ENCODE data around the gene NEMP2.
A peak's percentile ranks its signal among the peaks of the same experiment; 100 is the strongest.
"Not testable (repeated sequence)": the region's sequence is repeated elsewhere in the genome, so short reads cannot be mapped to it uniquely, and the experiment has no call there.

NEMP2 gene

GRCh38 chr2:190486037-190486623 is 48.4 kb downstream of the NEMP2 start:
- no peak for DNase-seq

GRCh38 chr2:190482451-190482850 is 52.1 kb downstream of the NEMP2 start:
- DNase-seq: no peak

- DNase-seq: no peak
Measured at GRCh38 chr2:190481339-190481738, 53.2 kb downstream of the NEMP2 start.

GRCh38 chr2:190478572-190479195 is 55.8 kb downstream of the NEMP2 start:
- no peak for DNase-seq

GRCh38 chr2:190477661-190478454 is 56.7 kb downstream of the NEMP2 start:
- peak; percentile 99 for DNase-seq

GRCh38 chr2:190470256-190470826 is 64.2 kb downstream of the NEMP2 start:
- no peak for DNase-seq

GRCh38 chr2:190469771-190470170 is 64.8 kb downstream of the NEMP2 start:
- peak; percentile 98 for DNase-seq

- DNase-seq: peak; percentile 98
Measured at GRCh38 chr2:190468814-190469569, 65.5 kb downstream of the NEMP2 start.

GRCh38 chr2:190468354-190468753 is 66.2 kb downstream of the NEMP2 start:
- DNase-seq: not testable (repeated sequence)

GRCh38 chr2:190467575-190468083 is 66.9 kb downstream of the NEMP2 start:
- DNase-seq: peak; percentile 46

DNA sequence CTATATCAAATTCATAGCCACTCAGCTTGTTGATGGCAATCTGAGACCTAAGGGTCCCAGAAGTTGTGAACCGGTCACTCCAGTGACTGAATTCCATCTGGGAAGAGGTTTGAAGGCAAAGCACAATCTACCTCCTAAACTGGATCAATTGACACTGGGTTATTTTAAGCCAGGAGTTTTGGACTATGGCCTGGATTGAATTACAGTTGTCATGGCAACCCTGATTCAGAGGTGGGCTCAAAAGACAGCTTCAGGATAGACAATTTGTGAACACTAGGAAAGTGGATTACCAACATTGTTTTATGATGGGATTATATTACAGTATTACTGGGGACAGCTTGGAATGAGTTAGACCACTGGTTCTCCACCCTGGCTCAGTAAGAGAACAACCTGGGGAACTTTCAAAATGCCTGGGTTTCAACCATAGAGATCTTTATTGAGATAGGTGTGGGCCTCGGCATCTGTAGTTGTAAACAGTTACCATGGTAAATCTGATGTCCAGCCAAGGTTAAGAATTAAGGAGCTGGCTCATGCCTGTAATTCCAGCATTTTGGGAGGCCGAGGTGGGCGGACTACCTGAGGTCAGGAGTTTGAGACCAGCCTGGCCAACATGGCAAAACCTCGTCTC is 67.6 kb downstream of the NEMP2 start:
- peak; percentile 61 for DNase-seq

- DNase-seq: no peak
Measured at GRCh38 chr2:190465060-190465459, 69.5 kb downstream of the NEMP2 start.

DNA sequence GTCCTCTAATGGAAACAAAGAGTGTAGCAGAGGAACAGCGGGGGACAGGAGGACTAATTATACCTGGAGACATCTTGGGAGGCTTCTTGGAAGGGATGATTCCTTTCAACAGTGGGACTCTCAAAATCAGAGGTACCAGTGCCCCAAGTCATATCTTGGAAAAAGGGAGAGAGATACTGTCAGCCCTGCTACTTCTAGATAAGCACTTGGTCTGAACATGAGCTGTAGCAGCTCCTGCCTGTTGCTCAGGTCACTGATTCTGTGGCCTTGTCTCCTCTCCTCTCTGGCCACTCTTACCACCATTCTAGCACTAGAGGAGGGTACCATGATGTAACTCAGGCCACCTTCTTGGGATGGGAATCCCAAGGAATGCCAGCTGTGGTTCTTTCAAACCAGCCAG is 71.9 kb downstream of the NEMP2 start:
- DNase-seq: no peak

GRCh38 chr2:190462181-190462580 is 72.3 kb downstream of the NEMP2 start:
- no peak for DNase-seq

- DNase-seq: no peak
Measured at GRCh38 chr2:190460487-190460886, 74.0 kb downstream of the NEMP2 start.

DNA sequence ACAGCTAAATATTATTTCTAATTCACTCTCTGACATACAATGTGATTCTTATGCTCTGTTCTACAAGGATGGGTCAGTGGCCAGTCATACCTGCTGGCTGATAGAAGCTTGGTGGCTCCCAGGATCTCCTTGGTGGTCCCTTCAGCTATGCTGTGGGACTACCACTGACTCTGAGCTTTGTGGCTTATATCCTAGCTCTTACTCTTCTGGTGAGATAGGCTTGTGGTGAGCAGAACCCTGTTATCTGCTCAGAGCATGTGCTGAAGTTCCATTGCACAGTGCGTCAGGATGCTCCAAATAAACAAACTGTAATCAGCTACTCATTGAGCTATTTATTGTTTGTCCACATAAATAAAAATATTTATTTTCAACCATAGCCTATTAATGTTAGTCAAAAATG is 74.6 kb downstream of the NEMP2 start:
- DNase-seq: no peak

DNA sequence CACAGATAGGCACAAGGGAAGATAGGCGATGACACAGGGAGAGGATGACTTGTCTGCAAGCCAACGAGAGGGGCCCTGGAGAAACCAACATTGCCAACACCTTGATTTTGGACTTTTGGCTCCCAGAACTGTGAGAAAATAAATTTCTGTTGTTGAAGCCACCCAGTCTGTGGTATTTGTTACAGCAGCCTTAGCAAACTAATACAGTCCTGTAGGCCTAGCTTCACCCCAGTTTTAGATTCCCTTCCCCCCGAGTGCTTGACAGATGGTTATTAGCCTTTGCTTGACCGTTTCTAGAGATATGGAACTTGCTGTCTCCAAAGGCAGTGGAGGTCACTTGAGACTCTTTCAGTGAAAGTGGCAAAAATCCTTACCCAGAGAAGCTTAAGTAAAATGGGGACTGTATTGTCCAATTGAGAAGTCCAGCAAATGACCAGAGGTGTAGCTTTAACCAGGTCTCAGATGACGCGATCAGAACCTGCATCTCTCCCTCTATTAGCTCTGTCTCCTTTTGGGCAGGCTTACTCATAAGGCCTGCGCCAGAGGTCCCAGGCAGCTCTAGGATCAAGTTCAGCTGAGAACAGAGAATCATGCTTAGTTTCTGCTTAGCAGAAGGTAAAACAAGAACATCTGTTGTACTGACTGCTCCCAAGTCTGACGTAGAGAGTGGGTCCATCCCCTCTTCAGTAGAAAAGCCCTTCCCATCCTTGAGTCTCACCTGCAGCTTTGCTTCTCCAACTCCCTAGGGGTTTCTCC is 76.0 kb downstream of the NEMP2 start:
- no peak for DNase-seq

DNA sequence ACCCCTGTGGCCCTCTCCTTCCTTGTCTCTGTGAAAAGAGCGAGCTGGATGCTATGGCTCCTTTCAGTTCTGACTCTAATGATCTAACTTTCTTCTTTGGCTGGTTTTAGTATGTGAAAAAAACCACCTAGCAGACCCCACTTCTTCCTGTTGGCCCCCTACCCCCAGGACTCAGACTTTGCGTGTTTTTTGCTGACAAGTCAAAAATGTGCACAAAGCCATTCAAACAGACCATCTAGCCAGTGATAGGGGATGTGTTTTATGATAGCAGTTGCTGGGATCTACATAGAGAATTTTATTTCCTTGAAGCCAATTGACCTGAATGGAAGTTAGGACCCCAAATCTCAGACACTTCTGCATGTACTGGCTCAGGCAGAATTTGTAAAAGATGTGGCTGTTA is 77.3 kb downstream of the NEMP2 start:
- no peak for DNase-seq

DNA sequence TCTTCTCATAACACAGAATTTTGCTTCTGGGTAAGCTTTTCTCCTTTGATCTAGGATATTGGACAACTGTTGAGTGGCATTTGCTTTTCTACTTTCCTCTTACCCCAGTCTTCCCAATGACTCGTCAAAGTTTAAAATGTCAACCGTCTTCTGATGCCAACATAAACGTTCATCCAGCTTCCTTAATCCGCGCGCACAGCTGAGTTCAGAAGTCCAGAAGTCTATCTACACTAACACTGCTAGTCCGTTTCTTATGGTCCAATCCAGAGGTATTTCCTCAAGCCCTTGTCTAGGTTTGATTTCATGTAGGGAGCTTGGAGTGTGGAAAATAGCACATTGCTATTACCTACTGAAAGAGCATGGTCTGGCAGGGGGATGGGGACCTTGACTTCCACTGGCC is 77.7 kb downstream of the NEMP2 start:
- DNase-seq: no peak

- no peak for DNase-seq
Measured at GRCh38 chr2:190455358-190456095, 79.0 kb downstream of the NEMP2 start.

GRCh38 chr2:190454795-190455194 is 79.7 kb downstream of the NEMP2 start:
- no peak for DNase-seq
